Smooth muscle cell of the brain vasculature (primary cell): ENCODE measurements around the gene MMP10.
"Not testable (repeated sequence)": the region's sequence is repeated elsewhere in the genome, so short reads cannot be mapped to it uniquely, and the experiment has no call there.

Experiments used
- DNase-seq: peaks from one replicate; pipeline ENCODE4 v3.0.0-alpha.2; 2012; ENCODE audit warnings: low read depth, low spot score

MMP10 gene

DNA sequence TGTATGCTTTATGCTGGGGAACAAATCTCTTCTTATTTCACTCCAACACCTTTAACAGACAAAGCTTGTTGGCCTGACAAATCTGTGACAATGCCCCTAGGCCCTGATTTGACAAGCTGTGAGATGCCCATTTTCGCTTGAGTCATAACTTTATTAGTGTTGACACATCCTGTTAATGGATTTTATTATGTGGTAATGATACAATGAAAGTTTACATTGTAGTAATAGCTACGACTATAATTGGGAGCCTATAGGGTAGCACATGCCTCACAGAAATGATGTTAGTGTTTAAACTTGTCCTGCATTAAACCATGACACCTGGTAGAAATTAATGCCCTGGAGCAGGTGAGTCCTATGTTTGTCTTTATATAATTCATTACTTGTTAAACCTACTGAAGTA, 3.3 kb upstream of the MMP10 start:
- DNase-seq = no peak

- DNase-seq = no peak
Measured at GRCh38 chr11:102783016-102783415, 2.6 kb upstream of the MMP10 start.

- DNase-seq = no peak
Measured at GRCh38 chr11:102781676-102782075, 1.2 kb upstream of the MMP10 start.

- no peak for DNase-seq
Measured at GRCh38 chr11:102776454-102776853, 4.0 kb downstream of the MMP10 start.

GRCh38 chr11:102773386-102773785, 7.0 kb downstream of the MMP10 start:
- no peak for DNase-seq

DNA sequence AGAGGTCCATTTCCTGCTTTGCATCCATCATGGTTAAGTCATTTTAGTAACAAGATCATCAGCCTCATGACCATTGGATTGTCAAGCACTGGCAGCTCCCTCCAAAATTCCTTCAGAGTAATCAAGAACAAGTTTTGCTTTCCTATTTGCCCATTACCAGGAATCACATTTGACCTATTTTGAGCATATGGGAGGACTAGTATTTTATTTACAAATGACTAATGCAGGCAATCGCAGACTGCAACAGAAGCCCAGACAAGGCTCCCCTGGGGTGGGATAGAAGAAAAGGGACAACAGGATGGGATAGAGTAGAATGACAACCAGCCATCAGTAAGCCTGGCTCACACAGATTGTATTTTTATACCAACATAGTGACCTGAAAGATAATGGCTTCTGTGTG, 9.1 kb downstream of the MMP10 start:
- no peak for DNase-seq

DNA sequence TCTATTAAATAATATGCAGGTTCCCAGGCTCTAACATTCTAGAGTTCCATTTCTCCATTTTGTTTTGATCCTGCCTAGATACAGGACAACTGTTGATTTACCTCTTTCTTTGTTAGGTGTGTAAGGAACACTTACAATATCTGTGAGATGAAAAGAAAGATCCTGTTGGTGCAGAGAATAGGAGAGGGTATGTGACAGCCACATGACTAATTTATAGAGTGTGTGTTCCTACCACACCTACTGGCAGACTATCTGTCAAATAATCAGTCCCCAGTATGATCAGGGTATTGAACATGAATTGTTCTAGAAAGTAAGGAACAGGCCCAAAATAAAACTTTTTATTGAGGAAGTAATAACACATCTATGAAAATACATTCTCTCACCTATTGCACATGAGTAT, 10.2 kb downstream of the MMP10 start:
- DNase-seq = no peak

- no peak for DNase-seq
Measured at GRCh38 chr11:102767800-102768199, 12.6 kb downstream of the MMP10 start.

DNA sequence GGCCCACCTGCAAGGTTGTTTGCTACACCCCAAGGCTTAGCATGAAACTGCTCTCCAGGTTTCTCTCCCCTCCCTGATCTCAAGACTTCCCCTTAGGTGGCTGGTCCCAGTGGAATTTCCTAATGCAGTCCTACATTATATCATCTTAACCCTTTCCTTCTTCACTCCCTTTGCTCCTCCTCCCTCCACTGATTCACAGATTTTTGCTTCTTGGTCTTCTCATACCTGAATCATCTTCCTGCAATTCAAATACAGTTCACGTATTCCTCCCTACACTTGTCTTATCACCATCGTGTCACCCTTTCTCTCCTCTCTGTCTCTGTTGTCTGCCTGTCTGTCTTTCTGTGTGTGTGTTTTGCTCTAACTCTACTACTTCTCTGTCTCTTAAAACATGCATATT, 17.0 kb downstream of the MMP10 start:
- DNase-seq = no peak

DNA sequence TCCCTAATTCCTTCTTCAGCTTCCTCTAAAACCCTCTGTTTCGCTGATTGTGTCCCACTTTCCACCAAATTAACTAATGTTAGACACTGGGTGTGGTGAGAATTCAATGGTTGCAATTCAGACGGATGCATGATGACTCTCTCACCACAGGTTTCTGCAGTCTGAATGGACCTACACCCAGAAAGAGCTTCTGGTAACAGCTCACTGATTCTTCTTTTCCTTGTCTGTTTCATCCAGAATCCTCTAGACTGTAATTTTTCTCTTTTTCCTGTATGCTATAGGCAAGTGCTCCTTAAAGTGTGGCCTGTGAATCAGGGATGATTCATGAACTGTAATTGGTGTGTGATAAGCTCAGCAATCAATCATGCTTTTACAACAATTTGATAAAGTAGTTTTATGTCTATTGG, 18.1 kb downstream of the MMP10 start:
- DNase-seq = no peak

GRCh38 chr11:102761646-102762238, 18.7 kb downstream of the MMP10 start:
- no peak for DNase-seq

- DNase-seq = no peak
Measured at GRCh38 chr11:102760344-102761035, 19.9 kb downstream of the MMP10 start.

DNA sequence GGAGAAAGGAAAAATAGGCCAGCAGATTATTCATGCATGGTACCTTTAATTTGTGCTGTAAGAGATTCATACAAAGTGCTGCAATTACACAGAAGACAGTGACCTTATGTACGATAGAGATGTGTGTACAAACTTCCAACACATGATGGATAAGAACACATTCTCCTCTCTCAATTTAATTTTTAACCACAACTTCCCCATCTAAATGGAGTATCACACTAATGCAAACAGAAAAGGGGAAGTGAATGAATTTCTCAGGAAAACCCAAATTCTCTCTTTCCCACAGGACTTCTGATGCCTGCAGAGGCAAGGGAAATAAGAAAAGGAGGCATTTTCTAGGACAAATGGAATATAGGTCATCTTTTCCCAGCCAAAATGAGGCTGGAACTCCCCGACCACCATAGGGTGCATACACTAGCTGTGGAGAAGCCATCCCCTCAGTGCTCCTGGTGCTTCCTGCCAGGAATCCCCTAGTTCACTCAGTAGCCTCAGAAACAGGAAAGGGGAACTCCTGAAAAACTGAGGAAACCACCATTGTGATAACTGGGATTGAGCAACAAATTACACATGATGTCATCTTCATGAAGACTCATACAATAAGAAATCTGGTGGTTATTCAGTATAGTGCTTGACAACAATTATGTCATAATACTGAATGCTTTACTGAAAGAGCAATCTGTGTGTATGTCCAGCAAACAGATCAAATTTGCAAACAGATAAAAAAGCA, 22.4 kb downstream of the MMP10 start:
- no peak for DNase-seq

- no peak for DNase-seq
Measured at GRCh38 chr11:102753267-102753666, 27.2 kb downstream of the MMP10 start.

DNA sequence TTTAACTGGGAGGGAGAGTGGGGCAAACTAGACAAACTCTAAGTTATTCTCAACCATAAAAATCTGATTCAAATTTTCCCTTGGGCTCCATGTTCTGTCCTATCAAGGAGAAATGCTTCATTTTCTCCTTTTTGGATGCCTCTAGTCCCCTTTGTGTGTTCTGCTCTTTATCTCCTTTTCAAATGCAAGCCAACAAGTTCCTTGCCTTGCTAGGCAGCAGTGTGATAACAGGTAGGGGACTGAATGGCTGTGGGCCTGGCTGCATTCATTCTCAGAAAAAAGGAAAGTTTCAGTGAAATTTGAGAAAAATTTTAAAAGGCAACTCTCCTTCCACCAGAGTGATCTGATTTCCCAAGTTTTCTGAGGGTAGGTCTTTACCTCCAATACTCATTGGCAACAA, 28.8 kb downstream of the MMP10 start:
- DNase-seq = no peak

DNA sequence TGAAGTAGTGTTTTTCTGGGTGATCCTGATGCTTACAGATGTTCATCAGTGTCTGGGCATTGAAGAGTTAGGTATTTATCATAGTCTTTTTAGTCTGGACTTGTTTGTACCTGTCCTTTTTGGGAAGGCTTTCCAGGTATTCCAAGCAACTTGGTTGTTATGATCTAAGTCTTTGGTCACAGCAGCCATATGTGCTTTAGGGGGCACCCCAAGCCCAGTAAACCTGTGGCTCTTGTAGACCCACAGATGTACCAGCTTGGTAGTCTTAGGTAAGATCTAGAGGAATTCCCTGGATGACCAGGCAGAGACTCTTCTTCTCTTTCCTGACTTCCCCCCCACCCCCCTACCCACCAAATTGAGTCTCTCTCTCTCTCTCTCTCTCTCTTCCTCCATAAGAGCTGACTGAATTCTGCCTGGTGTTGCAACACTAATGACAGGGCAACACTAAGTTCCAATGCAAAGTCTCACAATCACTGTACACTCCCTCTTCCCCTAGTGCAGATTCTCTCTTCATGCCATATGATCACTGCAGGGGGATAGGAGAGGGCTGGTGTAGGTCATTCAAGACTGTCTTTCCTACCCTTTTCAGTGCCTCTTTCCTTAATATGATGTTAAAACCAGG, 31.2 kb downstream of the MMP10 start:
- no peak for DNase-seq

DNA sequence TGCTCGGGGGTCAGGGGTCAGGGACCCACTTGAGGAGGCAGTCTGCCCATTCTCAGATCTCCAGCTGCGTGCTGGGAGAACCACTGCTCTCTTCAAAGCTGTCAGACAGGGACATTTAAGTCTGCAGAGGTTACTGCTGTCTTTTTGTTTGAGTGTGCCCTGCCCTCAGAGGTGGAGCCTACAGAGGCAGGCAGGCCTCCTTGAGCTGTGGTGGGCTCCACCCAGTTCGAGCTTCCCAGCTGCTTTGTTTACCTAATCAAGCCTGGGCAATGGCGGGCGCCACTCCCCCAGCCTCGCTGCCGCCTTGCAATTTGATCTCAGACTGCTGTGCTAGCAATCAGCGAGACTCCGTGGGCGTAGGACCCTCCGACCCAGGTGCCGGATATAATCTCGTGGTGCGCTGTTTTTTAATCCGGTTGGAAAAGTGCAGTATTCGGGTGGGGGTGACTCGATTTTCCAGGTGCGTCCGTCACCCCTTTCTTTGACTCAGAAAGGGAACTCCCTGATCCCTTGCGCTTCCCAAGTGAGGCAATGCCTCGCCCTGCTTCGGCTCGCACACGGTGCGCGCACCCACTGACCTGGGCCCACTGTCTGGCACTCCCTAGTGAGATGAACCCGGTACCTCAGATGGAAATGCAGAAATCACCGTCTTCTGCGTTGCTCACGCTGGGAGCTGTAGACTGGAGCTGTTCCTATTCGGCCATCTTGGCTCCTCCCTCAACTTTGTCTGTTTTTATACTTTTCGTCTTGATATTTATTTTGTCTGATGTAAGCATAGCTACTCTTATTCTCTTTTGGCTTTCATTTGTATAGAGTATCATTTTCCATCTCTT, 33.5 kb downstream of the MMP10 start:
- not testable (repeated sequence) for DNase-seq

DNA sequence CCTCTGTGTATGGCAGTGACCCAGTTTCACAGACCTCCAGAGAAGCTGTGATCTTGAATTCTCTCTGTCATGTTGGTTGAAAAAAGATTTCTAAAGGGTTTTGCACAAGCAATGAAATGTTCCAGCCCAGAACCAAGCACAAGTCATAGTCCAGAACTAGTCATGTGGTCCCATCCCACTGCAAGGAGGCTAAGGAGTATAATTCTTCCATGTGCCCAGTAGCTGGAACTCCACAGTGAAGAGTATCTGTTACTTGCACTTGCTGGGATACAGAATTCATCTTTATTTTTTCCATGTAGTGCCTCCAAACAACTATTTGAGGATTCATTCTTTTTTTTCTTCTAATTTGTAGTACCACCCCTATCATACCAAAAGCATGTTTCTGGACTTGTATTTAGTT, 45.8 kb downstream of the MMP10 start:
- DNase-seq = no peak

DNA sequence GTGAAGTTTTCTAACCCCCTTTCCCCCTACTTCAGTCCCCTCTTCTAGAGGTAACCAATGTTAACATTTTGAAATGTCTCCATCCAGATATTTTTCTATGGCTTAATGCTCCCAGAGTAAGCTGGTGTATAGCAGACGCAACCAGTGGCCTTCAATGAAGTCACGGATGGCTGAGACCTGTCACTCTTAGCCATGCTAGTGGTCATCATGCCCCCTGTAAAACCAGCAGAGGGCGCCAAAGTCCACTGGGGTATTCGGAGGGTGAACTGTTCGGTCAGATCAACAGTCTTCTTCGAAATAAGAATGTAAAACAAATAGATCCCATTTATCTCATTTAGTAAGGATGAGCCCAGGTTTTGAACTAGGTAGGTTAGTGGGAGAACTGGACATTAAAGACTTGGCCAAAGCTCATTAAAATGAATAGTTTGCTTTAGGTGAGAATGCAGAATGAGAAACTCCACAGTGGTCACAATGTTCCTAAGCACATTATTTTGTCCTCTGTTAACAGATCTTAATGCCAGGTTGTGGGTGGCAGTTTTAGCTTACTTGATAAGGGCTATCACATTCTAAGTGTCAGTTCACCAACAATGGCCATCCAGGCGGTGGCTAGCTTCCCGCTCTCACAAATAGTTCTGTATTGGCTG, 47.1 kb downstream of the MMP10 start:
- no peak for DNase-seq

- DNase-seq = not testable (repeated sequence)
Measured at GRCh38 chr11:102730944-102731343, 49.5 kb downstream of the MMP10 start.
